A204.1 (cell line): Measurements from ENCODE around the gene STX7.

ENCODE experiments used
- FAIRE-seq: peaks from 2 replicates; lab custom pipeline; 2012; peaks lifted over from hg19 to GRCh38; lab: Jason Lieb, UNC

STX7 gene

GRCh38 chr6:132476688-132477087 lies 36.2 kb downstream of the STX7 start:
- FAIRE-seq = no peak

GRCh38 chr6:132475925-132476324 lies 37.0 kb downstream of the STX7 start:
- FAIRE-seq = peak; percentile 32

- FAIRE-seq = no peak
Observed at GRCh38 chr6:132471787-132472186, 41.1 kb downstream of the STX7 start.

- FAIRE-seq = no peak
Observed at GRCh38 chr6:132466952-132467351, 46.0 kb downstream of the STX7 start.

- no peak for FAIRE-seq
Observed at GRCh38 chr6:132465530-132466485, 47.1 kb downstream of the STX7 start.

- FAIRE-seq = no peak
Observed at GRCh38 chr6:132464538-132465256, 48.2 kb downstream of the STX7 start.

GRCh38 chr6:132461958-132462357 lies 51.0 kb downstream of the STX7 start:
- no peak for FAIRE-seq

- FAIRE-seq = no peak
Observed at GRCh38 chr6:132459605-132459952, 53.3 kb downstream of the STX7 start.

- FAIRE-seq = no peak
Observed at GRCh38 chr6:132458887-132459604, 53.9 kb downstream of the STX7 start.

- no peak for FAIRE-seq
Observed at GRCh38 chr6:132456700-132457143, 56.2 kb downstream of the STX7 start.

- no peak for FAIRE-seq
Observed at GRCh38 chr6:132446855-132447241, 66.1 kb downstream of the STX7 start.

- FAIRE-seq = no peak
Observed at GRCh38 chr6:132446141-132446854, 66.6 kb downstream of the STX7 start.

- FAIRE-seq = no peak
Observed at GRCh38 chr6:132445201-132445951, 67.5 kb downstream of the STX7 start.

GRCh38 chr6:132443206-132443605 lies 69.7 kb downstream of the STX7 start:
- no peak for FAIRE-seq

GRCh38 chr6:132430110-132430509 lies 82.8 kb downstream of the STX7 start:
- no peak for FAIRE-seq

GRCh38 chr6:132425176-132425575 lies 87.7 kb downstream of the STX7 start:
- FAIRE-seq = no peak

- no peak for FAIRE-seq
Observed at GRCh38 chr6:132423839-132424238, 89.1 kb downstream of the STX7 start.

GRCh38 chr6:132418235-132418965 lies 94.5 kb downstream of the STX7 start:
- FAIRE-seq = no peak

GRCh38 chr6:132414761-132415160 lies 98.2 kb downstream of the STX7 start:
- FAIRE-seq = no peak

GRCh38 chr6:132414322-132414721 lies 98.6 kb downstream of the STX7 start:
- no peak for FAIRE-seq

GRCh38 chr6:132413499-132413802 lies 99.5 kb downstream of the STX7 start:
- FAIRE-seq = no peak
